Measurements from ENCODE around the gene SRSF10.

SRSF10 gene

DNA sequence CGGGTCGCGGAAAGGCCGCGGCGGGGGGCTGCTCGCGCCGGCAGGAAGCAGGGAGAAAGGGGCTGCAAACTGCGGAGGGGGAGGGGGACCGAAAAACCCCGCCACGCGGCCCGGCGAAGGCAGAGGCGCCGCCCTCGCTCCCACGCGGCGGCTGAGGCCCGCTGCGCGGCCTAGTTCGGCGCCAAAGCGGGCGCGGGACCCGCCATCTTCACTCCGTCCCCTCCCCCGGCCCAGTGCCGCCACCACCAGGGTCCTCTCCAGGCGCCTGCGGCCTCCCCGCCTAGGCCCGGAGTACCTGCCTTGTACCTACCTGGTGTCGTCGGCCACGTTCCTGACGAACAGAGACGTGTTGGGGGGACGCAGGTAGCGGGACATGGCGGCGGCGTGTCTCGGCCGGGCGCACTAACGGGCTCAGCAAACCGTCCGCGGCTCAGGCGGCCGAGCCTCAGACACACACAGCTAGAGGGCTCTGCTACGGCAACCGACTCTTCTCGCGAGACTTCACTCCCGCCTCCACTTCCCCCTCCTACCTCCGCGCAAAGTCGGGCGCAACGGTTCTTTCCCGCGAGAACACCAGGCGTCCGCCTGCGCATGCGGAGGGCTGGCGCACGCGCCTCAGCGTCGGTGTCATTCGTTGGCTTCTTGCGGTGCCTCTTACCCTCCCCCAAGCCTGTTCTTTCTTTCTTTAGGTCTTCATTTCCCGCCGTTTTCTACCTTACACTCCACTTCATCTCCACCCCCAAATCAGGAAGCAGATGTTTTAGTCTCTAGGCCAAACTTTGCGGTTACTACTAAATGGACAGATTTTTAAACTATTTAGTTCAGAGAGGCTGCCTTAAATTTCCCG, at the start of gene SRSF10:
SRSF10 (minus strand) TSS at position 447 of the 847 bp plus-strand sequence; CDS start at position 375, 72 bp downstream.
- TF ChIP-seq GATA2 (IDR thresholded peaks at IDR 0.05; ENCODE audit: low read depth, low read length) (no peak), GATA3 (IDR thresholded peaks at IDR 0.05; ENCODE audit: low read depth, low read length) (no peak)

GRCh38 chr1:24027838-24028468, 47.8 kb upstream of the SRSF10 start:
- no peak for TF ChIP-seq GATA2 (IDR thresholded peaks at IDR 0.05; ENCODE audit: low read depth, low read length)
- TF ChIP-seq GATA3 (IDR thresholded peaks at IDR 0.05; ENCODE audit: low read depth, low read length): no peak

- TF ChIP-seq GATA3 (IDR thresholded peaks at IDR 0.05; ENCODE audit: low read depth, low read length) (no peak), GATA2 (IDR thresholded peaks at IDR 0.05; ENCODE audit: low read depth, low read length) (no peak)
These were observed 42.6 kb upstream of the SRSF10 start for GRCh38 chr1:24022581-24023361.

DNA sequence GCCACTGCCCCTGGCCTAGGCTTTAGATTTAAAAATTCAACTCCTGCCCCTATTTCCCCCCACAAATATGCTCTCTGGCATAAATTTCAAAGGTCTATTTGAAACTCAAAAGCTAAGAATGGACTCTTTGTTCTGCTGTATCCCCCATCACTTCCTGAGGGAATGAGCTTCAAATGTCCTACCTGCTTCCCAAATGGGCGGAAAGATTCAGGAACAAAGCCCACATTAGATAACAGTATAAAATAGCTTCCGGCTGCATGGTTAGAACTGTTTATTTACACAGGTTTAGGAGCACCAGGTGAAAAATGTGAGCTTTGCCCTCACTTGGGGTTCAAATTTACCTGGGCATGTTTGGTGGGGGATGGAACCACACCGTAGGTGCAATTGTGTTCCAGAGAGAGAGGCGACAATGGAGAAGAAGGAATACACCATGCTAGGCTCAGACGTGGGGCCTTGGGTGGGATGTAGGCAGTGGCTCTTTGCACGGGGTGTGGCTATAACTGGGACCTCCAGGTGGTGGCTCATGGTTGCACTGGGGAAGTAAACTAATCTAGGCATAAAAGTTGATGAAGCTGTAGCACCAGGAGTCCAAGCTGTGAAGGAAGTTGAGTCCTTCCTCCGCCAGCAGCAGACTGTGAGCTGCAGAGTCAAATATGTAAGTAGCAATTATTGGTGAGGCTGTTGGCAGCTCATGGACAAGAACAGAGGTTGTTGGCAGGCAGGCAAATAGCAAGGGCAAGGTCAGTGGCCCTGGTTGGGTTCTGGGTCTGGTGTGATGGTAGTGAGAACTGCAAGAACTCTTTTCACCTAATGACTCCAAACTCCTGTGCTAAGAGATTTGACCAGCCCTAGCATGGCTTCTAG, 41.5 kb upstream of the SRSF10 start:
- TF ChIP-seq GATA2 (IDR thresholded peaks at IDR 0.05; ENCODE audit: low read depth, low read length) (no peak), GATA3 (IDR thresholded peaks at IDR 0.05; ENCODE audit: low read depth, low read length) (no peak)

GRCh38 chr1:24020470-24020869, 40.3 kb upstream of the SRSF10 start:
- TF ChIP-seq GATA3 (IDR thresholded peaks at IDR 0.05; ENCODE audit: low read depth, low read length) (no peak), GATA2 (IDR thresholded peaks at IDR 0.05; ENCODE audit: low read depth, low read length) (no peak)

DNA sequence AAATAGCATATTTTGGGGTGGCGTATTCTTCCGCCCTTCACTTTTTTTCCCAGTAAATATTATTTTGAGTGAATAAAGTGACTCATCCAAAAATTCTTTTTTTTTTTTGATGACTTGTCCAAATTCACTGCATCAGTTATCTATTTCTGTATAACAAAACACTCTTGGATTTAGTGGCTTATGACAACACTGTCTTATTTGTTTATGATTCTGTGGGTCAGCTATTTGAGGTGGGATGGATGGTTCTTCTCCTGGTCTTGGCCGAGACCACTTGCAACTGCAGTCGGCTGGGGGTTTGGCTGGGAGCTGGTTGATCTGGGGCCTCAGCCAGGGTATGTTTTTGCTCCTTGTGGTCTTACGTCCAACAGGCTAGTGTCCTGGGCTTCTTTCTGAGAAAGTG, 39.9 kb upstream of the SRSF10 start:
- TF ChIP-seq GATA2 (IDR thresholded peaks at IDR 0.05; ENCODE audit: low read depth, low read length) (no peak), GATA3 (IDR thresholded peaks at IDR 0.05; ENCODE audit: low read depth, low read length) (no peak)

GRCh38 chr1:24018611-24019580, 38.8 kb upstream of the SRSF10 start:
- TF ChIP-seq GATA2 (IDR thresholded peaks at IDR 0.05; ENCODE audit: low read depth, low read length) (no peak), GATA3 (IDR thresholded peaks at IDR 0.05; ENCODE audit: low read depth, low read length) (no peak)

GRCh38 chr1:24015221-24016210, 35.4 kb upstream of the SRSF10 start:
- TF ChIP-seq GATA2 (IDR thresholded peaks at IDR 0.05; ENCODE audit: low read depth, low read length) (no peak), GATA3 (IDR thresholded peaks at IDR 0.05; ENCODE audit: low read depth, low read length) (no peak)

DNA sequence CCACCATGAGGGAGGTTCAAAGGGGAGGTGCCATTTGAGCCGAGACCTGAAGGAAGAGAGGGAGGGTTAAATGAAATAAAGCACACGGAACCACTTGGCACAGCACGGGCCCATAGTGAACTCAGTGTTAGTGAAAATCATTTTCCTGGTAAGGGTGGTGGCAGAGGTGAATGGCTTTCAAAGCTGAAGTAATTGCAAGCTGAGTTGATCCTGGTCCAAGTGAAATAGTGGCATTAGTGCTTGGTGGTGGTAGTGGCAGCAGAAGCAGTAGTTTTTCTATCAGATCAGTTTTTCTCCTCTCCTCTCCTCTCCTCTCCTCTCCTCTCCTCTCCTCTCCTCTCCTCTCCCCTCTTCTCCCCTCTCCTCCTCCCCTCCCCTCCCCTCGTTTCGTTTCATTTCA, 30.5 kb upstream of the SRSF10 start:
- TF ChIP-seq GATA2 (IDR thresholded peaks at IDR 0.05; ENCODE audit: low read depth, low read length): no peak
- no peak for TF ChIP-seq GATA3 (IDR thresholded peaks at IDR 0.05; ENCODE audit: low read depth, low read length)

GRCh38 chr1:24009406-24009805, 29.3 kb upstream of the SRSF10 start:
- TF ChIP-seq GATA2 (IDR thresholded peaks at IDR 0.05; ENCODE audit: low read depth, low read length) (no peak), GATA3 (IDR thresholded peaks at IDR 0.05; ENCODE audit: low read depth, low read length) (no peak)

DNA sequence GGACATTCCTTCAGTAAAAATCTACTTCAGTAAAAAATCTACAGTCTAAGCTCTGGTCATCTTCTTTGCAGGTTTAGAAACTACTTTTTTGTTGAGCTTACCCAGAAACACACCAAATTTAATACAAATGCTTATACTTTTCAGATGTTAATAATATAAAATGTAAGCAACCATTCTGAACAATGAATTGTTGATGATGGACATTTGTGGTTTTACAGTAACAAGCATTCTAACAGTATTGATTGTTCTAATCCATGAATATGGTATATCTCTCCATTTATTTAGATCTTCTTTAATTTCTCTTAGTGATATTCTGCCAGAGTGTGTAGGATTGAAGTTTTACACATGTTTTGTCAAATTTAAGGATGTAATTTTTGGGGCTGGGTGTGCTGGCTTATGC, 27.0 kb upstream of the SRSF10 start:
- no peak for TF ChIP-seq GATA2 (IDR thresholded peaks at IDR 0.05; ENCODE audit: low read depth, low read length)

Data from SH-SY5Y (cell line).